Stomach (tissue), 4 donors: ENCODE results near the gene EDRF1.

Experiments
- CTCF ChIP-seq, 7 experiments: fragments of 450-650 bp in 4 of 7; fragments of 200-600 bp in 3 of 7; sonication (generic) in 3 of 7; IDR thresholded peaks; one replicate each; pipeline ENCODE4 v1.5.1; 2016 to 2019; ENCODE audit warnings: antibody characterized with exemption in 7 of 7, control low read depth in 2 of 7, mild to moderate bottlenecking in 1 of 7
- EP300 ChIP-seq: sonication (generic); formaldehyde crosslinking; IDR thresholded peaks from one replicate; pipeline ENCODE4 v1.6.1; 2017; ENCODE audit warnings: antibody characterized with exemption
- POLR2A ChIP-seq, 4 donors: fragments of 450-650 bp; IDR thresholded peaks; one replicate each; pipeline ENCODE4 v1.6.1; 2016; ENCODE audit warnings: antibody characterized with exemption in 4 of 4, control low read depth in 2 of 4, mild to moderate bottlenecking in 1 of 4, moderate library complexity in 1 of 4
- POLR2AphosphoS5 ChIP-seq, 3 donors: sonication (generic); formaldehyde crosslinking; IDR thresholded peaks; one replicate each; pipeline ENCODE4 v1.6.1; 2016; ENCODE audit warnings: antibody characterized with exemption in 3 of 3

GRCh38 chr10:125738206-125738605, 18.7 kb downstream of the EDRF1 start:
- TF ChIP-seq CTCF (IDR thresholded peaks at IDR 0.05), result no peak
- TF ChIP-seq EP300, result no peak
- TF ChIP-seq POLR2A (IDR thresholded peaks at IDR 0.05), result no peak
- no peak for TF ChIP-seq POLR2AphosphoS5 (IDR thresholded peaks at IDR 0.05)
